Trophoblast cell (in vitro differentiated cells and primary cell): ENCODE measurements around the gene FHL2.
A peak's percentile ranks its signal among the peaks of the same experiment; 100 is the strongest.

Source experiments
- DNase-seq, 2 donors: peaks; one replicate each; pipeline ENCODE4 v3.0.0-alpha.2; 2016
- H2AFZ ChIP-seq: 2 replicates; pipeline ENCODE4 v1.6.1; 2013; ENCODE audit warnings: low read length, moderate library complexity, mild to moderate bottlenecking; ENCODE audit not compliant: insufficient read depth, poor library complexity
- H2AK5ac ChIP-seq: 2 replicates; pipeline ENCODE4 v1.6.1; 2013; ENCODE audit warnings: mild to moderate bottlenecking, low read length
- H2BK120ac ChIP-seq: 2 replicates; pipeline ENCODE4 v1.6.1; 2013; ENCODE audit warnings: low read length, mild to moderate bottlenecking, moderate library complexity; ENCODE audit not compliant: insufficient read depth, poor library complexity
- H2BK12ac ChIP-seq: 2 replicates; pipeline ENCODE4 v1.6.1; 2013; ENCODE audit warnings: mild to moderate bottlenecking, low read length, moderate library complexity
- H2BK5ac ChIP-seq: 2 replicates; pipeline ENCODE4 v1.6.1; 2013; ENCODE audit warnings: low read length, low read depth, moderate library complexity, mild to moderate bottlenecking; ENCODE audit not compliant: poor library complexity
- H3K14ac ChIP-seq: 2 replicates; pipeline ENCODE4 v1.6.1; 2013; ENCODE audit warnings: mild to moderate bottlenecking, low read length
- H3K18ac ChIP-seq: 2 replicates; pipeline ENCODE4 v1.6.1; 2013; ENCODE audit warnings: mild to moderate bottlenecking, low read length
- H3K23ac ChIP-seq: 2 replicates; pipeline ENCODE4 v1.6.1; 2013; ENCODE audit warnings: low read length
- H3K27ac ChIP-seq: 2 replicates; pipeline ENCODE4 v1.5.1; 2013; ENCODE audit warnings: low read depth, mild to moderate bottlenecking, inconsistent platforms, low read length, moderate library complexity
- H3K27me3 ChIP-seq: 2 replicates; pipeline ENCODE4 v1.6.1; 2013; ENCODE audit warnings: inconsistent platforms, mild to moderate bottlenecking, low read length, moderate library complexity; ENCODE audit not compliant: insufficient read depth
- H3K36me3 ChIP-seq, 2 experiments: 1 replicate in 1 of 2; 2 replicates in 1 of 2; pipeline ENCODE4 v1.6.1; 2013; ENCODE audit warnings: low read length in 2 of 2, mild to moderate bottlenecking in 2 of 2, moderate library complexity in 1 of 2; ENCODE audit not compliant: insufficient read depth in 2 of 2, control insufficient read depth in 1 of 2
- H3K4ac ChIP-seq: 2 replicates; pipeline ENCODE4 v1.6.1; 2013; ENCODE audit warnings: low read depth, mild to moderate bottlenecking, low read length, moderate library complexity
- H3K4me1 ChIP-seq, 2 experiments: 1 replicate in 1 of 2; 2 replicates in 1 of 2; pipeline ENCODE4 v1.6.1; 2013; ENCODE audit warnings: low read length in 2 of 2, mild to moderate bottlenecking in 2 of 2, moderate library complexity in 1 of 2; ENCODE audit not compliant: insufficient read depth in 2 of 2, control insufficient read depth in 1 of 2
- H3K4me2 ChIP-seq: 2 replicates; pipeline ENCODE4 v1.6.1; 2013; ENCODE audit warnings: inconsistent platforms, mild to moderate bottlenecking, low read length, moderate library complexity
- H3K4me3 ChIP-seq: 2 replicates; pipeline ENCODE4 v1.5.1; 2013; ENCODE audit warnings: mild to moderate bottlenecking, low read depth, low read length, inconsistent platforms
- H3K79me1 ChIP-seq: one replicate; pipeline ENCODE4 v1.6.1; 2013; ENCODE audit warnings: low read length
- H3K79me2 ChIP-seq: 2 replicates; pipeline ENCODE4 v1.6.1; 2013; ENCODE audit warnings: low read length, mild to moderate bottlenecking; ENCODE audit not compliant: control insufficient read depth, insufficient read depth, poor library complexity
- H3K9ac ChIP-seq: 2 replicates; pipeline ENCODE4 v1.6.1; 2013; ENCODE audit warnings: mild to moderate bottlenecking, low read length
- H3K9me3 ChIP-seq: 2 replicates; pipeline ENCODE4 v1.6.1; 2013; ENCODE audit warnings: low read depth, mild to moderate bottlenecking, control low read depth, inconsistent platforms, low read length; ENCODE audit not compliant: insufficient read depth
- H4K12ac ChIP-seq: 2 replicates; pipeline ENCODE4 v1.6.1; 2013; ENCODE audit warnings: low read depth, mild to moderate bottlenecking, low read length, moderate library complexity
- H4K8ac ChIP-seq: 2 replicates; pipeline ENCODE4 v1.6.1; 2013; ENCODE audit warnings: low read depth, mild to moderate bottlenecking, low read length, moderate library complexity
- H4K91ac ChIP-seq: one replicate; pipeline ENCODE4 v1.6.1; 2013; ENCODE audit warnings: low read depth, mild to moderate bottlenecking, low read length, moderate library complexity
- WGBS: extraction: QIAGEN DNeasy Blood & Tissue Kit; methylation state at CpG from one replicate; pipeline ENCODE4 v1.1.7; 2013; ENCODE audit warnings: missing lambda C conversion rate; ENCODE audit not compliant: insufficient read length, insufficient coverage; ENCODE audit errors: extremely low coverage; 5-methylcytosine and 5-hydroxymethylcytosine counted together

FHL2 gene

DNA sequence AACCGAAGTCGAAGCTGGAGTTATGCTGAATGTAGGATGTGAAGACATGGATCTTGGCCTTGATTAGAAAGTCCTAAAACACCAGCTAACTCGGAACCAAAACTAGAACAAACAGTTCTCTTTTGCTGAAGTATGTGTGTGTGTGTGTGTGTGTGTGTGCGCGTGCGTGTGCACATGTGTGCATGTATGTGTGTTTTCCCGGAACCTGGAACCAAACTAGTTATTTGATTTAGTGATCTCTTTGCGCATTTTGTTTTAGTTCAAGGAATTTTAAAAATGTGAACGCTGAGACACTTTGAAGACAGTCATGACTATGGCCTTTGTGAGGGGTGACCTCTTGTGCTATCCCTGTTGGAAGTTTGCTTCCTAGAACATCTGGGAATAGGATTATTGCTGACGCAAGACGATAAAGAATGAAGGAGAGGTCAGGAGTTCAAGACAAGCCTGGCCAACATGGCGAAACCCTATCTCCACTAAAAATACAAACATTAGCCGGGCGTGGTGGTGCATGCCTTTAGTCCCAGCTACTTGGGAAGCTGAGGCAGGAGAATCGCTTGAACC lies 23.8 kb downstream of the FHL2 start:
- Histone ChIP-seq H3K27me3 (no peaks in the 10 kb centered on the region), H3K27ac (no peak overlapping the region), H3K23ac (no peak overlapping the region), H2AFZ (no peak overlapping the region), H3K36me3 (peaks cover 24 to 41% of the 10 kb centered on the region in 2 experiments), H3K18ac (no peak overlapping the region), H3K9me3 (no peaks in the 10 kb centered on the region), H2BK120ac (no peak overlapping the region), H3K9ac (no peak overlapping the region), H4K91ac (no peak overlapping the region), H3K4me3 (no peak overlapping the region), H4K12ac (no peak overlapping the region), H3K14ac (no peak overlapping the region), H3K4me2 (no peak overlapping the region), H3K4ac (no peak overlapping the region), H2BK5ac (no peak overlapping the region), H2BK12ac (no peak overlapping the region), H3K79me1 (no peaks in the 10 kb centered on the region), H4K8ac (no peak overlapping the region), H3K79me2 (no peaks in the 10 kb centered on the region), H3K4me1 (peaks cover 12 to 30% of the 10 kb centered on the region in 2 experiments), H2AK5ac (no peak overlapping the region)
- WGBS = no CpG with 5 or more reads among the region's 15 CpGs
- peak in 1 of 2 donors; percentile 53 for DNase-seq

DNA sequence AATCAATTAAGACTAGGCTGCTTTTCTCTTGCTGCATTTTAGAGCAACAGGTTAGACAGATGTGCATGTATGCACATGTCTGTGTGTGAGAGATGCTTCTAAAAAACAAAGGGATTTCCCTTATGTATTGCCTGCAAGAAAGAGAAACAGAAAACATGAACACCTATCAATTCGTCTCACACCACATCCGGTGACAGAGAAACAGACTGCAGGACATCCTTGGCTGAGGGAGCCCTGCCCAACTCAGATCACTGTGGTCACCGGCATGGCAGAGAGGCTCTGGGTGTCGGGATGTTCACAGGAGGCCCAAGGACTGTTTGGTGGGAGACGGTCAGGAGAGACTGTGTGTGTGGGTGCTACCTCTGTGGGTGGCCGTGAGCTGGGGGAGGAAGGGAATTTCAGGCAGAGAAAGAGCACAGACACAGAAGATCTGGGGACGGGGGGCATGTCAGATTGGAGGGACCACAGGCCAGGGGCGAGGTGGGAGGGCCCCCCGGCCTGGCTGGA lies 24.9 kb downstream of the FHL2 start:
- Histone ChIP-seq H3K18ac (no peak overlapping the region), H3K79me2 (no peaks in the 10 kb centered on the region), H3K27ac (no peak overlapping the region), H2BK5ac (no peak overlapping the region), H3K36me3 (peaks cover 29 to 47% of the 10 kb centered on the region in 2 experiments), H3K4me3 (no peak overlapping the region), H4K8ac (no peak overlapping the region), H2AK5ac (no peak overlapping the region), H4K12ac (no peak overlapping the region), H2BK12ac (no peak overlapping the region), H2AFZ (no peak overlapping the region), H3K4me1 (peaks cover 11 to 25% of the 10 kb centered on the region in 2 experiments), H2BK120ac (no peak overlapping the region), H3K27me3 (no peaks in the 10 kb centered on the region), H3K79me1 (no peaks in the 10 kb centered on the region), H3K4me2 (no peak overlapping the region), H3K4ac (no peak overlapping the region), H3K9me3 (no peaks in the 10 kb centered on the region), H3K9ac (no peak overlapping the region), H4K91ac (no peak overlapping the region), H3K14ac (no peak overlapping the region), H3K23ac (no peak overlapping the region)
- no CpG with 5 or more reads among the region's 9 CpGs for WGBS
- no peak for DNase-seq

DNA sequence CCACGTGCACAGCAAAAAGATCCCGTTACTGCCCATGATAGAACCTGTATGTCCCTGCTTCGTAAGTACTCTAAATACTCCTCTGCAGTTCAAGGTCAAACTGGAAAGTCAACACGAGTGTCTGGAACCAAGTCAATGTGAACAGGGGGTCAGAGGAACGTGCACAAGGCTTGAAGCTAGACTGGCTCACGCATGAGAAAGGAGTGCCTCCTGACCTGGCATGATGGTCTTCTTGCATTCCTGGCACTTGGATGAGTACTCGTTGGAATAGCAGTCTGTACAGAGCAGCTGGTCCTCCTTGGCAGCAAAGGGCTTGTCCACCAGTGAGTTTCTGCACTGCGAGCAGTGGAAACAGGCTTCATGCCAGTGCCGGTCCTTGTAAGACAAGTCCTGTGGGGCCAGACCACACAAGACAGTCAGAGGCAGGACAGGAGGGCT lies 25.5 kb downstream of the FHL2 start:
- Histone ChIP-seq H3K4me1 (peaks cover 8 to 21% of the 10 kb centered on the region in 2 experiments), H3K9me3 (no peaks in the 10 kb centered on the region), H3K18ac (no peak overlapping the region), H3K4ac (no peak overlapping the region), H3K9ac (no peak overlapping the region), H3K23ac (no peak overlapping the region), H3K27me3 (no peaks in the 10 kb centered on the region), H3K79me2 (no peaks in the 10 kb centered on the region), H3K14ac (no peak overlapping the region), H2BK12ac (no peak overlapping the region), H3K4me3 (no peak overlapping the region), H4K91ac (no peak overlapping the region), H2AK5ac (no peak overlapping the region), H3K36me3 (peaks cover 29 to 53% of the 10 kb centered on the region in 2 experiments), H2BK5ac (no peak overlapping the region), H4K12ac (no peak overlapping the region), H3K27ac (no peak overlapping the region), H2AFZ (no peak overlapping the region), H3K4me2 (no peak overlapping the region), H2BK120ac (no peak overlapping the region), H3K79me1 (no peaks in the 10 kb centered on the region), H4K8ac (no peak overlapping the region)
- WGBS = no CpG with 5 or more reads among the region's 9 CpGs
- DNase-seq = no peak

DNA sequence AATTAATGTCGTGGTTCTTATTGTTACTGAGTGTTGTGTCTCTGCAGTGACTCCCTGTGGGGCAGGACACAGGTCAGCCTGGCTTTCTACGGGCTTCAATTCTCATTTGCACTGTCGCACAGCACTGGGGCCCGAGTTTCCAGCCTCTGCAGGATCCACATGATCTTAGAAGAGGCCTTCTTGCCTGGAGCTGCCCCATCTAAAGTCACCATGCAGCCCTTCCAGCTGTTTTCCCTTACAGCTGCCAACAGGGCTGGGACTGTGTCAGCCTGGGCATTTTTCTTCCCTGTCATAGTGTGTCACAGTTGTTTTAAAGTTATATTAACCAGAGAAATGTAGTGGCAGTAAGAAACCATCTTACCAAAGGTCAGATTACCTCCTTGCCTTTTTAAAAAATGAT lies 27.0 kb downstream of the FHL2 start:
- Histone ChIP-seq H2AFZ (no peak overlapping the region), H3K36me3 (peaks cover 37 to 65% of the 10 kb centered on the region in 2 experiments), H3K4me2 (no peak overlapping the region), H4K8ac (no peak overlapping the region), H3K4ac (no peak overlapping the region), H3K4me1 (peaks cover 2 to 10% of the 10 kb centered on the region in 2 experiments), H3K79me1 (no peaks in the 10 kb centered on the region), H2BK12ac (no peak overlapping the region), H3K9ac (no peak overlapping the region), H3K79me2 (no peaks in the 10 kb centered on the region), H3K14ac (no peak overlapping the region), H3K27ac (no peak overlapping the region), H4K12ac (no peak overlapping the region), H4K91ac (no peak overlapping the region), H3K27me3 (no peaks in the 10 kb centered on the region), H3K9me3 (no peaks in the 10 kb centered on the region), H3K23ac (no peak overlapping the region), H2BK5ac (no peak overlapping the region), H3K18ac (no peak overlapping the region), H2BK120ac (no peak overlapping the region), H3K4me3 (no peak overlapping the region), H2AK5ac (no peak overlapping the region)
- WGBS = no CpG with 5 or more reads among the region's 4 CpGs
- no peak for DNase-seq
